BJ (cell line): ENCODE data around the gene CYB561. TPM values are rescaled to one million over a fixed set of nuclear protein-coding genes. Genes with fewer than 3 reads are reported as not detected.

Source experiments
- CTCF ChIA-PET: fragments of 350-600 bp; formaldehyde crosslinking; extraction: SDS; loops from one replicate; lab custom pipeline; 2021; ENCODE audit warnings: antibody characterized with exemption, inconsistent platforms; lab: Yijun Ruan, JAX
- POLR2A ChIA-PET: fragments of 300-600 bp; sonication (Branson Sonifier 250); formaldehyde crosslinking; extraction: SDS; loops from one replicate; lab custom pipeline; 2021; ENCODE audit warnings: antibody characterized with exemption; lab: Charles Lee
- DNase-seq: peaks from one replicate; pipeline ENCODE4 v3.0.0-alpha.2; 2011; ENCODE audit warnings: low read depth
- H3K27me3 ChIP-seq: 2 replicates; pipeline ENCODE4 v1.6.0; 2011; ENCODE audit warnings: low read length; ENCODE audit not compliant: control insufficient read depth, insufficient read depth
- H3K36me3 ChIP-seq: 2 replicates; pipeline ENCODE4 v1.5.1; 2011; ENCODE audit warnings: low read length; ENCODE audit not compliant: control insufficient read depth, insufficient read depth
- H3K4me3 ChIP-seq: 2 replicates; pipeline ENCODE4 v1.5.1; 2011; ENCODE audit warnings: low read depth, mild to moderate bottlenecking, control low read depth, low read length
- polyA plus RNA-seq: library from polyadenylated mRNA; depleted of rRNA; stranded (reverse); fragments of >200 nt; gene quantifications from 2 replicates; pipeline ENCODE4 v1.2.3, GENCODE V29; 2011
- TF ChIP-seq, protein P1 (sequence below): IDR thresholded peaks from 2 replicates; pipeline ENCODE4 v1.5.1; 2011; ENCODE audit warnings: low read depth, mild to moderate bottlenecking, control low read depth, inconsistent platforms, low read length, moderate library complexity; ENCODE audit not compliant: insufficient read depth

CYB561 gene
- polyA plus RNA-seq, 1 experiment, result 17.1 TPM

GRCh38 chr17:63438092-63439051 lies 7.7 kb downstream of the CYB561 start:
- no peak for DNase-seq
- CTCF ChIA-PET, result interaction anchor here (1.1 kb wide), 1 partner anchor 41 kb away, joined by 4 read pairs; no protein-coding TSS in a partner anchor
- POLR2A ChIA-PET, result interaction anchor here (0.7 kb wide), 1 partner anchor 1262 kb away, joined by 7 read pairs; no protein-coding TSS in a partner anchor
- TF ChIP-seq, protein P1, sequence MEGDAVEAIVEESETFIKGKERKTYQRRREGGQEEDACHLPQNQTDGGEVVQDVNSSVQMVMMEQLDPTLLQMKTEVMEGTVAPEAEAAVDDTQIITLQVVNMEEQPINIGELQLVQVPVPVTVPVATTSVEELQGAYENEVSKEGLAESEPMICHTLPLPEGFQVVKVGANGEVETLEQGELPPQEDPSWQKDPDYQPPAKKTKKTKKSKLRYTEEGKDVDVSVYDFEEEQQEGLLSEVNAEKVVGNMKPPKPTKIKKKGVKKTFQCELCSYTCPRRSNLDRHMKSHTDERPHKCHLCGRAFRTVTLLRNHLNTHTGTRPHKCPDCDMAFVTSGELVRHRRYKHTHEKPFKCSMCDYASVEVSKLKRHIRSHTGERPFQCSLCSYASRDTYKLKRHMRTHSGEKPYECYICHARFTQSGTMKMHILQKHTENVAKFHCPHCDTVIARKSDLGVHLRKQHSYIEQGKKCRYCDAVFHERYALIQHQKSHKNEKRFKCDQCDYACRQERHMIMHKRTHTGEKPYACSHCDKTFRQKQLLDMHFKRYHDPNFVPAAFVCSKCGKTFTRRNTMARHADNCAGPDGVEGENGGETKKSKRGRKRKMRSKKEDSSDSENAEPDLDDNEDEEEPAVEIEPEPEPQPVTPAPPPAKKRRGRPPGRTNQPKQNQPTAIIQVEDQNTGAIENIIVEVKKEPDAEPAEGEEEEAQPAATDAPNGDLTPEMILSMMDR, result no peak
- Histone ChIP-seq H3K27me3 (no peaks in the 10 kb centered on the region), H3K4me3 (no peak overlapping the region), H3K36me3 (no peaks in the 10 kb centered on the region)

DNA sequence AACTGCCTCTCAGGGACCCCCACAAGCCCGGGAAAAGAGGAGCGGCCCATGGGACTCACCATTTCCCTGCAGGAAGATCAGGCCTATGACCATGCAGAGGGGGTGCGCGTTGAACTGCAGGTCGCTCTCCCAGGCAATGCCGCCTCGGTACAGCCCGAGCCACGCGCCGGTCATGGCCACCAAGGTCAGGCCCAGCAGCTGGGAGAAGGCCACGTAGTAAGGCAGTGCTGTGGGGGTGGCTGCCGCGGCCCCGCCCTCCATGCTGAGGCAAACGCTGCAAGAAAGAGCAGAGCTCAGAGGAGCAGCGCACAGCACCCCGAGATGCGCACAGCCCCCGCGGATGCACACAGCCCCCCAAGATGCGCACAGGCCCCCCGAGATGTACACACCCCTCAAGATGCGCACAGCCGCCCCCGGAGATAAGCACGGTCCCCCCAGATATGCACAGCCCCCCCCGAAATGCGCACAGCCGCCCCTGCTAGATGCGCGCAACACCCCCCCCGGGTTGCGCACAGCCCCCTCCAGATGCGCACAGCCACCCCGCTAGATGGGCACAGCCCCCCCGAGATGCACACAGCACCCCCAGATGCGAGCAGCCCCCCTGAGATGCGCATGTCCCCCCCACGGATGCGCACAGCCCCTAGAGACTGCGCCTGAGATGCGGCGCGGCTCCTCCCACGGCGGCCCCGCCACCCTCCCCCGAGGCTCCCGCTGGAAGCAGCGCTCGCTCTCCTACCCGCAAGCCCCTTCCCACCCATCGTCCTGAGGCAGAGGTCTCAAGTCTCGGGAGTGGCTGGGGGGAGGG lies 8.6 kb downstream of the CYB561 start:
- H3K27me3 ChIP-seq, result no peaks in the 10 kb centered on the region
- no peaks in the 10 kb centered on the region for H3K36me3 ChIP-seq
- H3K4me3 ChIP-seq, result no peak overlapping the region
- ChIA-PET POLR2A (no interaction called here), CTCF (interaction anchor here (1.8 kb wide), 1 partner anchor 12 kb away, joined by 6 read pairs; no protein-coding TSS in a partner anchor)
- no peak for DNase-seq
- TF ChIP-seq, protein P1, result no peak

DNA sequence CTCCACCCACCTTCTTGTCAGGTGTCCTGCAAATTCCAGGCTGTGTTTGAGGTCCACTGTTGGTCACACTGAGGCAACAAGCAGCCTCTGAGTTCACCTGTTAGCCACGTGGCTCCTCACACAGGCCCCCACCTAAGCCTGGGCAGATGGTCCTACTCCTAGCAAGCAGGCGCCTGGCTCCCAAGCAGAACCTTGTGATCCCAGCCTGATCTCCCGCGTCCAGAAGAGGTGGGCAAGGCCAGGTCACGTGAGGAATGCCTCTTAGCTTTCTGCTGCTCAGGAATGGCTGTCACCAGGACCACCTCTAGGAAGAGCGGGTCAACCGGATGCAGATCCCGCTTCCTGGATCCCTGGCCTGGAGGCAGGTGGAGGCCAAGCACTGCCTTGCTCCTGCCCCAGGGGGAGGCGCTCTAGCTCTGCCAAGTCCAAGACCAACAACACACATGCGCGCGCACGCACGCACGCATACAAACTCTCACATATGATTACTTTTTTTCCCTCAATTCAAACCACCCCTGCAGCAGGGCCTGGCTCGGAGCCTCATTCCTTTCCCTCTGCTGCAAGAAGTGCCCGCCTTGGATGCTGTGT lies 9.5 kb downstream of the CYB561 start:
- H3K27me3 ChIP-seq, result no peaks in the 10 kb centered on the region
- CTCF ChIA-PET, result interaction anchor here (1.8 to 13.5 kb wide), 4 partner anchors 8 to 173 kb away, joined by 6 to 173 read pairs (median 44); no protein-coding TSS in a partner anchor
- H3K36me3 ChIP-seq, result no peaks in the 10 kb centered on the region
- no peak for DNase-seq
- TF ChIP-seq, protein P1, result no peak
- no peak overlapping the region for H3K4me3 ChIP-seq
- POLR2A ChIA-PET, result no interaction called here

DNA sequence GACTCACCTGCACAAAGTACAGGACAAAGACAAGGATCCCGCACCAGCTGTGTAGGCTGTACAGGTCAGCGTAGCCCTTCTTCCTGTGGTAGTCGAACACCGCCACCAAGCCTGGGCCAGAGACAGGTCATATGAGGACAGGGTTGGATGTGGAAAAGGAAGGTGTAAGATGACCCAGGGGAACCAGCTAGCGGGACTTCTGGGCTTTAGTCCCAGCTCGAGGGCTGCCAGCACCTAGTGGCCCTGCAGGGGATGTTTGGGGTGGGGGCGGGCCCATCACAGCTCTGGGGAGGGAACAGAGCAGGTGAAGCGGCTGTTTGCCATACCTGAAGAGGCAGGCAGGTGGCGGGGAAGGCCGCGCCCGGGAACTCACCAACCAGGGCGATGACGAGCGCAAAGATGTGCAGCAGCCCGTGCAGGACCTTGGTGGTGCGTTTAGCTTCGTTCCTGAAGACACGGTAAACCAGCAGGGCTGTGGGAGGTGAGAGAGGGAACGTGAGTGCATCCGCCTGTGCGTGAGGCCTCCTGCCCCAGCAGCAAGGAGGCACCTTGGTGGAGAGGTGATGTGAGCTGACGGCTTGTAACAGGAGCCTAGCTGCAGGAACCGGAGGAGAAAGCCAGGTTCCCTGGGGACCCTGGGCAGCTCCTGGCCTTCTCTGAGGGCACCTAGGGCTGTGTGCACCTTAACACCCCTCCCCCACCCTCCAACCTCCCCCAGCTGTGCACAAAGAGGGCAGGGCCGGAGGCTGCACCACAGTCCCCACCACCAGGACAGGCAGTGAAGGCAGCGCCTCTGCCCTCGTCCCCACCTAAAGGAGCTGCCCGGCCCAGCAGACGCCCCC lies 10.2 kb downstream of the CYB561 start:
- POLR2A ChIA-PET, result interaction anchor here (0.6 kb wide), 1 partner anchor 198 kb away, joined by 4 read pairs; no protein-coding TSS in a partner anchor

More for the DNA sequence above, 10.2 kb downstream of the CYB561 start:
- DNase-seq, result no peak
- Histone ChIP-seq H3K27me3 (no peaks in the 10 kb centered on the region), H3K36me3 (no peaks in the 10 kb centered on the region), H3K4me3 (no peak overlapping the region)
- CTCF ChIA-PET, result interaction anchor here (1.0 to 13.5 kb wide), 5 partner anchors 9 to 174 kb away, joined by 3 to 173 read pairs (median 12); no protein-coding TSS in a partner anchor
- TF ChIP-seq, protein P1, result no peak
